PFSK-1 (cell line): ENCODE results near the gene FOLR2.

Source experiments
- FOXP2 ChIP-seq: optimal IDR thresholded peaks from 2 replicates; pipeline ENCODE3; 2011; ENCODE audit warnings: borderline replicate concordance, control low read depth, inconsistent platforms; ENCODE audit not compliant: insufficient read depth; ENCODE audit errors: extremely low read length, extremely low read depth
- POLR2AphosphoS5 ChIP-seq: IDR thresholded peaks from 2 replicates; pipeline ENCODE4 v1.6.1; 2012; ENCODE audit warnings: low read depth, mild to moderate bottlenecking, control low read depth, low read length, moderate library complexity
- REST ChIP-seq, 2 experiments: IDR thresholded peaks; 2 replicates each; pipeline versions ENCODE4 v1.6.1 to v1.8.0; 2011 to 2012; ENCODE audit warnings: low read depth in 2 of 2, low read length in 2 of 2, control low read depth in 1 of 2, inconsistent platforms in 1 of 2, mild to moderate bottlenecking in 1 of 2, moderate library complexity in 1 of 2; ENCODE audit not compliant: insufficient read depth in 1 of 2
- SIN3A ChIP-seq: IDR thresholded peaks from 2 replicates; pipeline ENCODE4 v1.6.1; 2012; ENCODE audit warnings: mild to moderate bottlenecking, low read length, moderate library complexity, borderline replicate concordance; ENCODE audit not compliant: insufficient read depth
- TAF1 ChIP-seq: IDR thresholded peaks from 2 replicates; pipeline ENCODE4 v1.6.1; 2012; ENCODE audit warnings: low read length, control low read depth, borderline replicate concordance; ENCODE audit not compliant: insufficient read depth

Gene FOLR2

GRCh38 chr11:72221386-72222075, 4.9 kb downstream of the FOLR2 start:
- TF ChIP-seq POLR2AphosphoS5 (no peak), REST (IDR thresholded peaks at IDR 0.05; ENCODE audit: insufficient read depth in 1 of 2, low read depth in 2 of 2, low read length in 2 of 2) (no peak), TAF1 (no peak), SIN3A (no peak), FOXP2 (no peak)

- TF ChIP-seq SIN3A: no peak
These were observed 5.7 kb downstream of the FOLR2 start for GRCh38 chr11:72222106-72222891.

- TF ChIP-seq FOXP2 (peak; percentile 7), REST (IDR thresholded peaks at IDR 0.05; ENCODE audit: insufficient read depth in 1 of 2, low read depth in 2 of 2, low read length in 2 of 2) (0 out of 4 replicates have a peak, but pooled peaks of 1 of the 2 experiments have one; percentile 23), SIN3A (peak; percentile 67; the same call in 1 of the 2 replicates), POLR2AphosphoS5 (peak; percentile 56; the same call in 1 of the 2 replicates), TAF1 (peak; percentile 58; the same call in 1 of the 2 replicates)
These were observed 6.5 kb downstream of the FOLR2 start for GRCh38 chr11:72222907-72223614.

GRCh38 chr11:72223615-72224563, 7.3 kb downstream of the FOLR2 start:
- TF ChIP-seq POLR2AphosphoS5 (no peak; the same call in none of the 2 replicates), REST (IDR thresholded peaks at IDR 0.05; ENCODE audit: insufficient read depth in 1 of 2, low read depth in 2 of 2, low read length in 2 of 2) (no peak)
